Thyroid gland (tissue), 4 donors: Measurements from ENCODE around the gene TSPAN9. TPM values are rescaled to one million over a fixed set of nuclear protein-coding genes. Genes with fewer than 3 reads are reported as not detected.

Experiments used
- DNase-seq, 2 donors: peaks; one replicate each; pipeline ENCODE4 v3.0.0-alpha.2; 2019
- H3K27ac ChIP-seq, 3 donors: fragments of 200-600 bp; sonication (generic); 1 replicate in 2 of 3; 2 replicates in 1 of 3; pipeline ENCODE4 v1.5.1; 2016 to 2019; ENCODE audit warnings: mild to moderate bottlenecking in 1 of 3, moderate library complexity in 1 of 3
- H3K27me3 ChIP-seq: fragments of 200-600 bp; sonication (generic); one replicate; pipeline ENCODE4 v1.5.1; 2019
- H3K36me3 ChIP-seq, 2 donors: fragments of 200-600 bp; sonication (generic); one replicate each; pipeline ENCODE4 v1.5.1; 2016 to 2019
- H3K4me1 ChIP-seq, 2 donors: fragments of 200-600 bp; sonication (generic); one replicate each; pipeline ENCODE4 v1.5.1; 2017 to 2019
- H3K4me3 ChIP-seq, 3 donors: fragments of 200-600 bp; sonication (generic); replicated peaks in 1 of 3; 1 replicate in 2 of 3; 2 replicates in 1 of 3; pipeline ENCODE4 v1.5.1; 2016; ENCODE audit warnings: mild to moderate bottlenecking in 1 of 3
- H3K9me3 ChIP-seq: fragments of 200-600 bp; sonication (generic); one replicate; pipeline ENCODE4 v1.5.1; 2017
- POLR2A ChIP-seq, 2 donors: fragments of 450-650 bp; IDR thresholded peaks; one replicate each; pipeline ENCODE4 v1.6.1; 2017; ENCODE audit warnings: antibody characterized with exemption in 2 of 2, mild to moderate bottlenecking in 2 of 2, moderate library complexity in 1 of 2
- WGBS, 2 donors: methylation state at CpG; one replicate each; pipeline ENCODE4 v1.1.5; 2017; 5-methylcytosine and 5-hydroxymethylcytosine counted together
- intact Hi-C: fragments of 100-400 bp; cut with DNase I; formaldehyde crosslinking; loops from one replicate; pipeline ENCODE4 v1.15.1; 2023
- total RNA-seq, 4 donors: library from RNA; depleted of rRNA; stranded (reverse); fragments of >200 nt; gene quantifications; one replicate each; pipeline ENCODE4 v1.2.3, GENCODE V29; 2016
- TF ChIP-seq, protein P1 (sequence below), 6 experiments: fragments of 200-600 bp in 3 of 6; fragments of 450-650 bp in 3 of 6; sonication (generic) in 3 of 6; IDR thresholded peaks; one replicate each; pipeline ENCODE4 v1.5.1; 2016 to 2019; ENCODE audit warnings: antibody characterized with exemption in 6 of 6, mild to moderate bottlenecking in 2 of 6, inconsistent platforms in 1 of 6, moderate library complexity in 1 of 6

TSPAN9 gene
- total RNA-seq, 4 donors from 2014 or later, result 26.9 to 47.5 (median 33.2) TPM

DNA sequence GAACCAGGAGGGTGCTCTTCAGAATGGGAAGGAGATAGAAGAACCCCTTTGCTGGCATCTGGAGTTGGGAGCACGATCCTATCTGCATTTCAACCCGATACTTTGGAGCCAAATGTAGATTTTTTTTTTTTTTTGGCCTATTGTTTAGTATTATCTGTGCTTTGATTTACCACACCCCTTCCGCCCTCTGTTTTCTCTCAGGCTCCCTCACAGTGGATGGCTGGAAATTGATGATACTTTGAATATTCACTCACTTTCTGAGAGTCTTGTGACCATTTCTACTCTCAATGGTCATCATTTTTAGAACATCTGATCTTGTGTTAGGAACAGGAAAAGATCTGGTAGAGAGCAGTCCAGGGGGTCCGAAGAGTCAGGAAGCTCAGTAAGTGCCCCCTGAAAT is 9.0 kb downstream of the TSPAN9 start:
- Histone ChIP-seq H3K27ac (no peak overlapping the region), H3K4me3 (no peak overlapping the region), H3K27me3 (no peaks in the 10 kb centered on the region), H3K4me1 (peaks cover under 1 to 16% of the 10 kb centered on the region in 2 donors), H3K9me3 (no peaks in the 10 kb centered on the region), H3K36me3 (no peaks in the 10 kb centered on the region)
- 76 to 81% methylated on average over 4 of the region's 4 CpGs for WGBS, 2 donors
- TF ChIP-seq POLR2A (IDR thresholded peaks at IDR 0.05), result no peak
- TF ChIP-seq, protein P1, sequence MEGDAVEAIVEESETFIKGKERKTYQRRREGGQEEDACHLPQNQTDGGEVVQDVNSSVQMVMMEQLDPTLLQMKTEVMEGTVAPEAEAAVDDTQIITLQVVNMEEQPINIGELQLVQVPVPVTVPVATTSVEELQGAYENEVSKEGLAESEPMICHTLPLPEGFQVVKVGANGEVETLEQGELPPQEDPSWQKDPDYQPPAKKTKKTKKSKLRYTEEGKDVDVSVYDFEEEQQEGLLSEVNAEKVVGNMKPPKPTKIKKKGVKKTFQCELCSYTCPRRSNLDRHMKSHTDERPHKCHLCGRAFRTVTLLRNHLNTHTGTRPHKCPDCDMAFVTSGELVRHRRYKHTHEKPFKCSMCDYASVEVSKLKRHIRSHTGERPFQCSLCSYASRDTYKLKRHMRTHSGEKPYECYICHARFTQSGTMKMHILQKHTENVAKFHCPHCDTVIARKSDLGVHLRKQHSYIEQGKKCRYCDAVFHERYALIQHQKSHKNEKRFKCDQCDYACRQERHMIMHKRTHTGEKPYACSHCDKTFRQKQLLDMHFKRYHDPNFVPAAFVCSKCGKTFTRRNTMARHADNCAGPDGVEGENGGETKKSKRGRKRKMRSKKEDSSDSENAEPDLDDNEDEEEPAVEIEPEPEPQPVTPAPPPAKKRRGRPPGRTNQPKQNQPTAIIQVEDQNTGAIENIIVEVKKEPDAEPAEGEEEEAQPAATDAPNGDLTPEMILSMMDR (IDR thresholded peaks at IDR 0.05), result no peak
- DNase-seq, result no peak
- intact Hi-C loops, result no loop called here

DNA sequence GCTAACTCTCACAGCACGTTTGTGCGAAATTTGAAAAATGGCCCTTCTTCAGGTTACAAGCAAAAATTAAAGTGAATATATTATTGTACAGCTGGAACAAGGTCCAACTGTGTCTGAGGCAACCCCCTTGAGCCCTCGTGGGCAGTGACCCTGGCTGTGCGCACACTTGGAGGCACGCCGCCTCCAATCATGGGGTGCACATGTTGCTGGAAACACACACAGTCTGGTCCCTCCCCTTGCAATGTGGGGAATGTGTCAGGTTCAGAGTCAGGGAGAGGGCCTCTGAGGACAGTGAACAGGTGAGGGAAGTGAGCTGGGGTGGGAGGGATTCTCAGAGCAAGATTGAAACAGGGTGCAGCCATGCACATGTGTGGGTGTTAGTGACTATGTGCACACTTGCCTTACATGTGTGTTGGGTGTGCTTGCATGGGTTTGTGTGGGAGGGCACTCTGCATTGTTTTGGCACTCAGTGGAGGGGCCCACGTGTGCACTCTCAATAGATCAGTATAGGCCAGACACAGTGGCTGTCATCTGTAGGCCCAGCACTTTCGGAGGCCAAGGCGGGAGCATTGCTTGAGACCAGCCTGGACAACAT is 9.6 kb downstream of the TSPAN9 start:
- TF ChIP-seq, protein P1 (IDR thresholded peaks at IDR 0.05), result no peak
- TF ChIP-seq POLR2A (IDR thresholded peaks at IDR 0.05), result no peak
- H3K27me3 ChIP-seq, result no peaks in the 10 kb centered on the region
- intact Hi-C loops, result no loop called here
- H3K36me3 ChIP-seq, result no peaks in the 10 kb centered on the region
- DNase-seq, result no peak
- no peaks in the 10 kb centered on the region for H3K9me3 ChIP-seq
- no peak overlapping the region for H3K27ac ChIP-seq
- peaks cover 6 to 22% of the 10 kb centered on the region in 2 donors for H3K4me1 ChIP-seq
- H3K4me3 ChIP-seq, result no peak overlapping the region
- 96 to 97% methylated on average over 9 of the region's 9 CpGs for WGBS, 2 donors

DNA sequence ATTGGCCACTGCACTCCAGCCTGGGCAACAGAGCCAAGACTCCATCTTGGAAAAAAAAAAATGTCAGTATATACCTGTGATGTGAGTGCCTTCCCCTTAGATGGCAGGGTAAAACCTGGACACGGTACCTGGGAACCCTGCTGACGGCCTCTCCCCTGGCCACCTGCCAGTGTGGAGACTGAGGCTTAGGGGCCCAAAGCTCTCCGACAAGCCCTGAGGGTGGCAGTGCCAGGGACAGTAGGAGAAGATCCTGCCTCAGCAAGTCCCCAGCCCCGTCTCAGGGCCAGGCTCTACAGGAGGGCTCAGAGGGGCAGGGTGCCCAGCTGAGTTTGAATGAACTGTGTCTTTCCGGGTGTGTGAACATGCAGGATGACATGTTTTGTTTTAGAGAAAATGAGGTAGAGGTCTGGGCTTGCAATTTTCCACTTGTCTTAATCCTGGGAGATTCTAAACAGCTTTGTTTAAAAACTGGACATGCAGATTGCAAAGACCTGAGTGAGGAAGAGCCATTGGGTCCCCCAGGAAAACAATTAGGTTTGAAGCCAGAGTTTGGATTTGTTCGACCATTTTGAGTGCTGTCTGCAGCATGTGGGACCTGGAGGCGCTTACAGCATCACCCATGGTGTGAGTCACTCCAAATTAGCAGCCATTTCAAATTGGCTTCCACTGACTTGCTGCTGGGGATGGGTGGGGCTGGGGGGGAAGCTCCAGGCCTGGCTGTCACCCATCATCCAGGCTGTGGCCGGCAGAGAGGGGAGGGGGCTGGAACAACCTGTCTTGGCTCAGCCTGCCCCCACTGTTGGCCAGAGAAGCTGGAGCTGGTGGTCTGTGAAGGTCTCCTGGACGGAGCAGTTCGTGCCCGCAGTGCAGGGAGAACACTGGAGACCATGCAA is 10.8 kb downstream of the TSPAN9 start:
- Histone ChIP-seq H3K27ac (no peak overlapping the region), H3K4me1 (peaks cover 8 to 28% of the 10 kb centered on the region in 2 donors), H3K9me3 (no peaks in the 10 kb centered on the region), H3K36me3 (no peaks in the 10 kb centered on the region), H3K4me3 (no peak overlapping the region), H3K27me3 (no peaks in the 10 kb centered on the region)
- intact Hi-C loops, result no loop called here
- no peak for TF ChIP-seq POLR2A (IDR thresholded peaks at IDR 0.05)
- DNase-seq, result no peak
- WGBS, 2 donors, result 90 to 95% methylated on average over 9 to 11 of the region's 11 CpGs

DNA sequence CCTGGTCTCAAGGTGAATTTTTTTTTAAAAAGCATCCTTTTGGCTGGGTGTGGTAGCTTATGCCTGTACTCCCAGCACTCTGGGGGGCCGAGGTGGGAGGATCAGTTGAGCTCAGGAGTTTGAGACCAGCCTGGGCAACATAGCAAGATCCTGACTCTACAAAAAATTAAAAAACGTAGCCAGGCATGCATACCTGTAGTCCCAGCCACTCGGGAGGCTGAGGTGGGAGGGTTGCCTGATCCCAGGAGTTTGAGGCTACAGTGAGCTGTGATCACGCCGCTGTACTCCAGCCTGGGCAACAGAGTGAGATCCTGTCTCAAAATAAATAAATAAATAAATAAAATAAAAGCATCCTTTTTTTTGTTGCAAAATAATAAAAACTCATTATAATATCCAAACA is 12.4 kb downstream of the TSPAN9 start:
- Histone ChIP-seq H3K36me3 (no peaks in the 10 kb centered on the region), H3K27me3 (no peaks in the 10 kb centered on the region), H3K9me3 (no peaks in the 10 kb centered on the region), H3K27ac (no peak overlapping the region), H3K4me3 (no peak overlapping the region), H3K4me1 (peaks cover 8 to 20% of the 10 kb centered on the region in 2 donors)
- WGBS, 2 donors, result 98% methylated on average over 5 of the region's 5 CpGs
- no peak for DNase-seq
- TF ChIP-seq, protein P1 (IDR thresholded peaks at IDR 0.05), result no peak
- no peak for TF ChIP-seq POLR2A (IDR thresholded peaks at IDR 0.05)
- intact Hi-C loops, result no loop called here

DNA sequence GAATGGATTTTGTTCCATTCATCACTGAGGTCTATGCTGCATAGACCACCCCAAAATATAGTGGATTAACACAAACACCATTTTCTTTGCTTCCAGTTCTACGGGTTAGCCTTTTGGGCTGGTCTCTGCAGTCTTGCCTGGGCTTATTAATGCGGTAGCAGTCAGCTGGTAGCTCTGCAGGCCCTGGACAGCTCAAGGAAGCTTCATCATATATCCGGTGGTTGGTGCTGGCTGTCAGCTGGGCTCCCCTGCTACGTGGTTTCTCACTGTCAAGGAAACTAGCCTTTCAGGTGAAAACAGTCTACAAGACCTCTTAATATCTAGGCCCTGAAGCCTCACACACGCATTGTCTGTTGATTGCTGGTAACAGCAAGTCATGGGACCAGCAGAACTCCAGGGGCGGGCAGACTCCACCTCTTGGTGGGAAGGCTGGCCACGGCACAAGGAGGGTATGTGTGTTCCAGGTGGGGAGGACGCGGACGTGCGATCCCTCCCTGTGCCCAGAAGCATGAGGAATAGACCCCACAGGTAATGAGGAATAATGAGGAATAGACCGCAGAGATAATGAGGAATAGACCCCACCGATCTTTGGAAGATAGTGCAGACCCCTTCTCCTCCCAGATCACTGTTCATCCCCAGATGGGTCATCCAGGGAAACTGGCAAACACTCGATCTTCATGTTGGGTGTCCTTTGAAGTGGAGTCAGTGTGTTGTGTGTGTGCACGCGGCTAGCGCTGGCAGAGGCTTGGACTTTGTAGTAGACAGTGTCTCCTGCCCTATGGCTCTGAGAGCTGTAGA is 13.3 kb downstream of the TSPAN9 start:
- Histone ChIP-seq H3K27me3 (no peaks in the 10 kb centered on the region), H3K9me3 (no peaks in the 10 kb centered on the region), H3K36me3 (no peaks in the 10 kb centered on the region), H3K4me3 (no peak overlapping the region), H3K4me1 (peaks cover 8 to 20% of the 10 kb centered on the region in 2 donors), H3K27ac (no peak overlapping the region)
- no peak for DNase-seq
- WGBS, 2 donors, result 92% methylated on average over 13 to 16 of the region's 17 CpGs
- intact Hi-C loops, result no loop called here
- no peak for TF ChIP-seq POLR2A (IDR thresholded peaks at IDR 0.05)
- TF ChIP-seq, protein P1 (IDR thresholded peaks at IDR 0.05), result no peak
